PC-9 (cell line): ENCODE measurements around the gene ZNF275.

Experiments used
- EZH2 ChIP-seq: fragments of 200-600 bp; sonication (generic); IDR thresholded peaks from 2 replicates; pipeline ENCODE4 v1.8.0; 2017; ENCODE audit warnings: antibody characterized with exemption, low read depth
- TF ChIP-seq, protein P1 (sequence below): fragments of 200-600 bp; sonication (generic); conservative IDR thresholded peaks from 2 replicates; pipeline ENCODE4 v1.6.1; 2017; ENCODE audit warnings: mixed run types, antibody characterized with exemption, mild to moderate bottlenecking, moderate library complexity

DNA sequence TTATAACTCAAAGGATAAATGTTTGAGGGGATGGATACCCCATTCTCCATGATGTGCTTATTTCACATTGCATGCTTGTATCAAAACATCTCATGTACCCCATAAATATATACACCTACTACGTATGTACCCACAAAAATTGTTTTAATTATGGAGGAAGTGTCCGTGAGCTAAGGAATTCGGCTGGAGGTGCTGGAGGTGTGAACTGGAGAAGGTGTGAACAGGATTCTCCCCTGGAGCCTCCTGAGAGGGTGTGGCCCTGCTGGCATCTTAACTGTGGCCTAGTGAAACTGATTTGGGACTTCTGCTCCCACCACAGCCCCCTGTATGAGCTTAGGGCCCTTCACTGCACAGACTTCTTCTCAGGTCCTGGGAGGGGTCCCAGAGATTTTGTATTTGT, 43.8 kb downstream of the ZNF275 start:
- no peak for TF ChIP-seq EZH2
- TF ChIP-seq, protein P1, sequence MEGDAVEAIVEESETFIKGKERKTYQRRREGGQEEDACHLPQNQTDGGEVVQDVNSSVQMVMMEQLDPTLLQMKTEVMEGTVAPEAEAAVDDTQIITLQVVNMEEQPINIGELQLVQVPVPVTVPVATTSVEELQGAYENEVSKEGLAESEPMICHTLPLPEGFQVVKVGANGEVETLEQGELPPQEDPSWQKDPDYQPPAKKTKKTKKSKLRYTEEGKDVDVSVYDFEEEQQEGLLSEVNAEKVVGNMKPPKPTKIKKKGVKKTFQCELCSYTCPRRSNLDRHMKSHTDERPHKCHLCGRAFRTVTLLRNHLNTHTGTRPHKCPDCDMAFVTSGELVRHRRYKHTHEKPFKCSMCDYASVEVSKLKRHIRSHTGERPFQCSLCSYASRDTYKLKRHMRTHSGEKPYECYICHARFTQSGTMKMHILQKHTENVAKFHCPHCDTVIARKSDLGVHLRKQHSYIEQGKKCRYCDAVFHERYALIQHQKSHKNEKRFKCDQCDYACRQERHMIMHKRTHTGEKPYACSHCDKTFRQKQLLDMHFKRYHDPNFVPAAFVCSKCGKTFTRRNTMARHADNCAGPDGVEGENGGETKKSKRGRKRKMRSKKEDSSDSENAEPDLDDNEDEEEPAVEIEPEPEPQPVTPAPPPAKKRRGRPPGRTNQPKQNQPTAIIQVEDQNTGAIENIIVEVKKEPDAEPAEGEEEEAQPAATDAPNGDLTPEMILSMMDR, result no peak
